Liver (tissue), 3 donors: ENCODE measurements around the gene TSPO.

Experiments
- RAD21 ChIP-seq, 2 donors: IDR thresholded peaks; 2 replicates each; pipeline ENCODE4 v1.6.1; 2016; ENCODE audit warnings: antibody characterized with exemption in 2 of 2, mild to moderate bottlenecking in 2 of 2
- TF ChIP-seq, protein P1 (sequence below): fragments of 150-350 bp; IDR thresholded peaks from 2 replicates; pipeline ENCODE4 v1.5.1; 2017; ENCODE audit warnings: improper control_type of control experiment, low read depth, low read length; ENCODE audit not compliant: missing input control
- donor health status: healthy.
- donor health status: healthy.

DNA sequence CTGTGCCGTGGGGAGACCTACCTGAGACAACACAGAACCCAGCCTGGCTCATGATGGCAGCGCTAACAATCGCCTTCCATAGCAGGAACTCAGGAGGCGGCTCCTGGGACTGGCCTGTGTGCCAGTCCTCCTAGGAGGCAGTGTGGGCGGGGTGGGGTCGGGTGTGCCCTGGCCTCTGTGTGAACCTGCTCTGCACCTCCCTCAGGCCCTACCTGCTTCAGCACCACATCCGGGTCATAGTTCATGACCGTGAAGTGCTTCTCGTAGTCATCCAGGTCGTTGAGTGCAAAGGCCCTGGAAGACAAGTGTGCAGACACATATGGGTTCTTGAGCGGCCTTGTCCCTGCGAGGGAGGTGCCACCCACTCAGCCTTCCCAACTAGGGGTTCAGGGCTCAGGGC lies 20.2 kb downstream of the TSPO start:
- TF ChIP-seq, protein P1, sequence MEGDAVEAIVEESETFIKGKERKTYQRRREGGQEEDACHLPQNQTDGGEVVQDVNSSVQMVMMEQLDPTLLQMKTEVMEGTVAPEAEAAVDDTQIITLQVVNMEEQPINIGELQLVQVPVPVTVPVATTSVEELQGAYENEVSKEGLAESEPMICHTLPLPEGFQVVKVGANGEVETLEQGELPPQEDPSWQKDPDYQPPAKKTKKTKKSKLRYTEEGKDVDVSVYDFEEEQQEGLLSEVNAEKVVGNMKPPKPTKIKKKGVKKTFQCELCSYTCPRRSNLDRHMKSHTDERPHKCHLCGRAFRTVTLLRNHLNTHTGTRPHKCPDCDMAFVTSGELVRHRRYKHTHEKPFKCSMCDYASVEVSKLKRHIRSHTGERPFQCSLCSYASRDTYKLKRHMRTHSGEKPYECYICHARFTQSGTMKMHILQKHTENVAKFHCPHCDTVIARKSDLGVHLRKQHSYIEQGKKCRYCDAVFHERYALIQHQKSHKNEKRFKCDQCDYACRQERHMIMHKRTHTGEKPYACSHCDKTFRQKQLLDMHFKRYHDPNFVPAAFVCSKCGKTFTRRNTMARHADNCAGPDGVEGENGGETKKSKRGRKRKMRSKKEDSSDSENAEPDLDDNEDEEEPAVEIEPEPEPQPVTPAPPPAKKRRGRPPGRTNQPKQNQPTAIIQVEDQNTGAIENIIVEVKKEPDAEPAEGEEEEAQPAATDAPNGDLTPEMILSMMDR, result no peak
- TF ChIP-seq RAD21 (IDR thresholded peaks at IDR 0.05), result no peak
